NB4 (cell line): ENCODE results near the gene COG5.

Source experiments
- DNase-seq: peaks from one replicate; pipeline ENCODE4 v3.0.0; 2010; ENCODE audit warnings: low read depth
- H3K4me3 ChIP-seq: one replicate; pipeline ENCODE4 v1.5.1; 2011; ENCODE audit warnings: mild to moderate bottlenecking, low read depth, low read length, moderate library complexity
- CTCF ChIP-seq: IDR thresholded peaks from one replicate; pipeline ENCODE4 v1.5.1; 2012; ENCODE audit warnings: low read depth, low read length
- MAX ChIP-seq: IDR thresholded peaks from 2 replicates; pipeline ENCODE4 v1.6.1; 2011; ENCODE audit warnings: low read depth, low read length
- MYC ChIP-seq: IDR thresholded peaks from 2 replicates; pipeline ENCODE4 v1.6.1; 2011; ENCODE audit warnings: low read depth, low read length
- POLR2A ChIP-seq: IDR thresholded peaks from 2 replicates; pipeline ENCODE4 v1.6.1; 2011; ENCODE audit warnings: mild to moderate bottlenecking; ENCODE audit not compliant: insufficient read length; ENCODE audit errors: extremely low read depth

Gene COG5

GRCh38 chr7:107168233-107169119 lies 395.2 kb downstream of the COG5 start, which contains the start of gene HBP1:
TSS of gene HBP1 (plus strand) at chr7:107169003. CDS start at chr7:107179894, 10,891 bp downstream.
- DNase-seq = peak; percentile 100

GRCh38 chr7:107167483-107168232 lies 396.1 kb downstream of the COG5 start:
- peak overlapping the region; percentile 79 for H3K4me3 ChIP-seq
- TF ChIP-seq MAX (0 out of 2 replicates have a peak, but pooled peaks have one; percentile 11), MYC (0 out of 2 replicates have a peak, but pooled peaks have one; percentile 19), POLR2A (no peak), CTCF (peak; percentile 34)
- DNase-seq = peak; percentile 84

More at GRCh38 chr7:107168233-107169119, 395.2 kb downstream of the COG5 start, which contains the start of gene HBP1:
- peak within 1 kb of the TSS; percentile 85 for H3K4me3 ChIP-seq
- peak; percentile 99 for TF ChIP-seq MAX
- peak; percentile 84 for TF ChIP-seq MYC
- TF ChIP-seq CTCF = no peak
- TF ChIP-seq POLR2A = peak; percentile 44

GRCh38 chr7:107166736-107167426 lies 396.8 kb downstream of the COG5 start:
- H3K4me3 ChIP-seq = peak overlapping the region; percentile 79
- DNase-seq = no peak
- no peak for TF ChIP-seq POLR2A
- no peak for TF ChIP-seq MYC
- TF ChIP-seq MAX = no peak
- no peak for TF ChIP-seq CTCF

GRCh38 chr7:107165341-107165740 lies 398.4 kb downstream of the COG5 start:
- H3K4me3 ChIP-seq = no peak overlapping the region
- TF ChIP-seq MYC (no peak), MAX (no peak), POLR2A (no peak), CTCF (no peak)
- DNase-seq = no peak

- DNase-seq = no peak
- no peak overlapping the region for H3K4me3 ChIP-seq
- TF ChIP-seq POLR2A (no peak), CTCF (no peak), MAX (no peak), MYC (no peak)
Measured at GRCh38 chr7:107164092-107164491, 399.6 kb downstream of the COG5 start.
